Naive thymus-derived CD4-positive, alpha-beta T cell (primary cell): Measurements from ENCODE around the gene ERFL. TPM values are rescaled to one million over a fixed set of nuclear protein-coding genes. Genes with fewer than 3 reads are reported as not detected.

ENCODE experiments used
- microRNA-seq: library from miRNA; unstranded; fragments of <30 nt; microRNA quantifications from one replicate; pipeline ENCODE4 v1.2.0, GENCODE V29; 2022; ENCODE audit warnings: borderline microRNAs expressed
- polyA plus RNA-seq, 2 donors: library from polyadenylated mRNA; unstranded; fragments of 300-500 nt; fragmentation: Illumina TruSeq; gene quantifications; one replicate each; pipeline ENCODE4 v1.2.3, GENCODE V29; 2021
- total RNA-seq, 6 experiments: library from RNA in 5 of 6; stranded (reverse) in 5 of 6; gene quantifications; 1 replicate in 5 of 6; 2 replicates in 1 of 6; pipeline ENCODE4 v1.2.3 and lab custom pipeline; 2021 to 2026

ERFL gene
- total and polyA plus RNA-seq, 7 experiments from 2014 or later, result 3.0 to 15.0 (median 8.0) TPM; not detected in 2

Small RNAs within 50 kb of the gene (microRNA-seq; reads per million reads assigned to microRNA genes)
- not detected for gene MIR6797

Other genes with a start within 250 kb of the ERFL start
- not detected for gene CEACAM7, start 240.2 kb downstream of the ERFL start, total RNA-seq
- not detected for gene CEACAM7, start 240.2 kb downstream of the ERFL start, polyA plus RNA-seq
- not detected for gene CEACAM5, start 219.8 kb downstream of the ERFL start, total RNA-seq
- not detected for gene CEACAM5, start 219.8 kb downstream of the ERFL start, polyA plus RNA-seq
- under 1 TPM in 1 of 5 experiments, not detected in 4; 0.15 TPM for gene CEACAM6, start 172.9 kb downstream of the ERFL start, total RNA-seq
- not detected for gene CEACAM6, start 172.9 kb downstream of the ERFL start, polyA plus RNA-seq
- gene CEACAM3, start 131.9 kb downstream of the ERFL start, total RNA-seq, result 1 to 10 TPM in 1 of 5 experiments, under 1 TPM in 1, not detected in 3; 0.42 to 4.7 TPM
- not detected for gene CEACAM3, start 131.9 kb downstream of the ERFL start, polyA plus RNA-seq
- gene LYPD4, start 83.8 kb downstream of the ERFL start, total RNA-seq, result not detected
- gene LYPD4, start 83.8 kb downstream of the ERFL start, polyA plus RNA-seq, result not detected
- gene DMRTC2, start 83.4 kb downstream of the ERFL start, total RNA-seq, result under 1 TPM in 1 of 5 experiments, not detected in 4; 0.12 TPM
- not detected for gene DMRTC2, start 83.4 kb downstream of the ERFL start, polyA plus RNA-seq
- gene RPS19, start 68.2 kb downstream of the ERFL start, total RNA-seq, result 1,000 to 10,000 TPM; 2,739 to 3,712 (median 3,396) TPM
- gene RPS19, start 68.2 kb downstream of the ERFL start, polyA plus RNA-seq, result 1,000 to 10,000 TPM; 6,645 to 7,822 TPM
- 10 to 100 TPM in 1 of 5 experiments, 1 to 10 TPM in 4; 2.6 to 27.9 (median 2.8) TPM for gene CD79A, start 51.2 kb downstream of the ERFL start, total RNA-seq
- 10 to 100 TPM in 1 of 2 donors, 1 to 10 TPM in 1; 9.6 to 16.8 TPM for gene CD79A, start 51.2 kb downstream of the ERFL start, polyA plus RNA-seq
- gene ARHGEF1, start 45.3 kb downstream of the ERFL start, total RNA-seq, result 1,000 to 10,000 TPM in 4 of 5 experiments, 100 to 1,000 TPM in 1; 662 to 1,236 (median 1,141) TPM
- 100 to 1,000 TPM; 184 to 367 TPM for gene ARHGEF1, start 45.3 kb downstream of the ERFL start, polyA plus RNA-seq
- gene RABAC1, start 30.9 kb upstream of the ERFL start, total RNA-seq, result 10 to 100 TPM; 70.4 to 90.9 (median 78.1) TPM
- gene RABAC1, start 30.9 kb upstream of the ERFL start, polyA plus RNA-seq, result 100 to 1,000 TPM; 171 to 187 TPM
- 1 to 10 TPM; 1.3 to 5.0 (median 2.9) TPM for gene ATP1A3, start 65.8 kb upstream of the ERFL start, total RNA-seq
- gene ATP1A3, start 65.8 kb upstream of the ERFL start, polyA plus RNA-seq, result 1 to 10 TPM in 1 of 2 donors, under 1 TPM in 1; 0.54 to 2.7 TPM
- 1 to 10 TPM in 2 of 5 experiments, under 1 TPM in 3; 0.57 to 3.5 (median 0.86) TPM for gene GRIK5, start 141.8 kb upstream of the ERFL start, total RNA-seq
- under 1 TPM in 1 of 2 donors, not detected in 1; 0.09 TPM for gene GRIK5, start 141.8 kb upstream of the ERFL start, polyA plus RNA-seq
- 10 to 100 TPM; 17.6 to 26.7 (median 20.9) TPM for gene ZNF574, start 147.7 kb upstream of the ERFL start, total RNA-seq
- gene ZNF574, start 147.7 kb upstream of the ERFL start, polyA plus RNA-seq, result 10 to 100 TPM; 11.2 to 32.8 TPM
- gene POU2F2, start 204.0 kb upstream of the ERFL start, total RNA-seq, result 10 to 100 TPM; 31.5 to 91.3 (median 73.4) TPM
- gene POU2F2, start 204.0 kb upstream of the ERFL start, polyA plus RNA-seq, result 1 to 10 TPM; 2.2 to 7.6 TPM